ENCODE results near the gene MAGI2. TPM values are rescaled to one million over a fixed set of nuclear protein-coding genes. Genes with fewer than 3 reads are reported as not detected.

MAGI2 gene
- total RNA-seq, 2 experiments from 2014 or later, result 0.03 to 0.17 TPM

DNA sequence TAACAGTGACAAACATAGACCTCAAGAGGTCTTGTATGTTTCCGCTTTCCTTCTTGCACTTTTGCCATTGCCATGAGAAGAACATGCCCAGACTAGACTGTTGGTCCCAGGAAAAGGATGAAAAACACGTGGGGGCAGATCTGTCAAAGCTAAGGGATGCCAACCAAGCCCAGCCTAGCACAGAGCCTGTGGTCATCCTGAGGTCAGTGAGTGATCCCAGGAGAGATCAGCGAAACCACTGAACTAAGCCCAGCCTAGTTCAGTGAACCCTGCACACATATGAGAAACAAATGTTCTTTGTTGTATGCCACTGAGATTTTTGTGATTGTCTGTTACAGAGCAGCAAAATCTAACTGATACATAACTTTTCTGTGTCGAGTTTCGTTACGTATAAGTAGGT lies 718.8 kb downstream of the MAGI2 start:
- Histone ChIP-seq H3K36me3 (ENCODE audit: insufficient read depth, low read length) (no peaks in the 10 kb centered on the region), H3K4me2 (ENCODE audit: low read length) (no peak overlapping the region), H3K79me2 (ENCODE audit: insufficient read depth, low read depth, low read length) (no peaks in the 10 kb centered on the region), H3K9me3 (ENCODE audit: low read length) (no peaks in the 10 kb centered on the region), H3K27ac (ENCODE audit: low read depth, low read length, poor library complexity, severe bottlenecking) (no peak overlapping the region), H2AFZ (ENCODE audit: low read length) (no peak overlapping the region), H3K9me2 (ENCODE audit: insufficient read depth, low read length) (no peaks in the 10 kb centered on the region), H4K20me1 (ENCODE audit: insufficient read depth, low read length) (no peaks in the 10 kb centered on the region), H3K4me1 (ENCODE audit: insufficient read depth, low read length, poor library complexity, severe bottlenecking) (no peaks in the 10 kb centered on the region), H3K4me3 (ENCODE audit: low read depth, low read length, poor library complexity, severe bottlenecking) (no peak overlapping the region)
- ChIA-PET CTCF (ENCODE audit: unreplicated experiment) (no interaction called here), POLR2A (no interaction called here)
- TF ChIP-seq EZH2phosphoT487 (IDR thresholded peaks at IDR 0.05; ENCODE audit: borderline replicate concordance, low read depth, low read length), result no peak
- TF ChIP-seq, protein P1, sequence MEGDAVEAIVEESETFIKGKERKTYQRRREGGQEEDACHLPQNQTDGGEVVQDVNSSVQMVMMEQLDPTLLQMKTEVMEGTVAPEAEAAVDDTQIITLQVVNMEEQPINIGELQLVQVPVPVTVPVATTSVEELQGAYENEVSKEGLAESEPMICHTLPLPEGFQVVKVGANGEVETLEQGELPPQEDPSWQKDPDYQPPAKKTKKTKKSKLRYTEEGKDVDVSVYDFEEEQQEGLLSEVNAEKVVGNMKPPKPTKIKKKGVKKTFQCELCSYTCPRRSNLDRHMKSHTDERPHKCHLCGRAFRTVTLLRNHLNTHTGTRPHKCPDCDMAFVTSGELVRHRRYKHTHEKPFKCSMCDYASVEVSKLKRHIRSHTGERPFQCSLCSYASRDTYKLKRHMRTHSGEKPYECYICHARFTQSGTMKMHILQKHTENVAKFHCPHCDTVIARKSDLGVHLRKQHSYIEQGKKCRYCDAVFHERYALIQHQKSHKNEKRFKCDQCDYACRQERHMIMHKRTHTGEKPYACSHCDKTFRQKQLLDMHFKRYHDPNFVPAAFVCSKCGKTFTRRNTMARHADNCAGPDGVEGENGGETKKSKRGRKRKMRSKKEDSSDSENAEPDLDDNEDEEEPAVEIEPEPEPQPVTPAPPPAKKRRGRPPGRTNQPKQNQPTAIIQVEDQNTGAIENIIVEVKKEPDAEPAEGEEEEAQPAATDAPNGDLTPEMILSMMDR (conservative IDR thresholded peaks at IDR 0.05; ENCODE audit: low read length), result no peak
- BruUV-seq (replicated peaks), result no TSS peak
- DNase-seq (ENCODE audit: low spot score), result no peak
- intact Hi-C loops (cut with micrococcal nuclease; ENCODE audit: unreplicated experiment), result no loop called here

GRCh38 chr7:78720066-78720465 lies 733.4 kb downstream of the MAGI2 start:
- TF ChIP-seq, protein P1 (conservative IDR thresholded peaks at IDR 0.05; ENCODE audit: low read length), result no peak
- no peak for TF ChIP-seq EZH2phosphoT487 (IDR thresholded peaks at IDR 0.05; ENCODE audit: borderline replicate concordance, low read depth, low read length)
- no TSS peak for BruUV-seq (replicated peaks)
- Histone ChIP-seq H3K79me2 (ENCODE audit: insufficient read depth, low read depth, low read length) (no peaks in the 10 kb centered on the region), H3K36me3 (ENCODE audit: insufficient read depth, low read length) (no peaks in the 10 kb centered on the region), H3K27ac (ENCODE audit: low read depth, low read length, poor library complexity, severe bottlenecking) (no peak overlapping the region), H3K4me2 (ENCODE audit: low read length) (no peak overlapping the region), H3K4me1 (ENCODE audit: insufficient read depth, low read length, poor library complexity, severe bottlenecking) (no peaks in the 10 kb centered on the region), H3K4me3 (ENCODE audit: low read depth, low read length, poor library complexity, severe bottlenecking) (no peak overlapping the region), H2AFZ (ENCODE audit: low read length) (no peak overlapping the region), H3K9me2 (ENCODE audit: insufficient read depth, low read length) (no peaks in the 10 kb centered on the region), H3K9me3 (ENCODE audit: low read length) (no peaks in the 10 kb centered on the region), H4K20me1 (ENCODE audit: insufficient read depth, low read length) (no peaks in the 10 kb centered on the region)
- CTCF ChIA-PET (ENCODE audit: unreplicated experiment), result no interaction called here
- POLR2A ChIA-PET, result interaction anchor here (1.6 kb wide), 1 partner anchor 10 kb away, joined by 8 read pairs; no protein-coding TSS in a partner anchor
- intact Hi-C loops (cut with micrococcal nuclease; ENCODE audit: unreplicated experiment), result no loop called here
- no peak for DNase-seq (ENCODE audit: low spot score)

DNA sequence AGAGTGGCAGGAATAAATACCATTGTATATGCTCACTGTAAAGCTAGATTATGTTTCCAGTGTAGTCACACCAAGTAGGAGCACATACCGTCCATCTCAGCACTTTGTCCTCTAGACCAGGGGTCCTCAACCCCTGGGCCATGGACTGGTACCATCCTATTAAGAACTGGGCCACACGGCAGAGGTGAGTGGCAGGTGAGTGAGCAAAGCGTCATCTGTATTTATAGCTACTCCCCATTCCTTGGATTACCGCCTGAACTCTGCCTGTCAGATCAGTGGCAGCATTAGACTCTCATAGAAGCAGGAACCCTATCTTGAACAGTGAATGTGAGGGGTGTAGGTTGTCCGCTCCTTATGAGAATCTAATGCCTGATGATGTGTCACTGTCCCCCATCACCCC lies 735.3 kb downstream of the MAGI2 start:
- no peak for TF ChIP-seq EZH2phosphoT487 (IDR thresholded peaks at IDR 0.05; ENCODE audit: borderline replicate concordance, low read depth, low read length)
- TF ChIP-seq, protein P1 (conservative IDR thresholded peaks at IDR 0.05; ENCODE audit: low read length), result no peak
- Histone ChIP-seq H2AFZ (ENCODE audit: low read length) (no peak overlapping the region), H3K27ac (ENCODE audit: low read depth, low read length, poor library complexity, severe bottlenecking) (no peak overlapping the region), H3K9me2 (ENCODE audit: insufficient read depth, low read length) (no peaks in the 10 kb centered on the region), H3K4me2 (ENCODE audit: low read length) (no peak overlapping the region), H3K9me3 (ENCODE audit: low read length) (no peaks in the 10 kb centered on the region), H3K4me1 (ENCODE audit: insufficient read depth, low read length, poor library complexity, severe bottlenecking) (no peaks in the 10 kb centered on the region), H3K36me3 (ENCODE audit: insufficient read depth, low read length) (no peaks in the 10 kb centered on the region), H4K20me1 (ENCODE audit: insufficient read depth, low read length) (no peaks in the 10 kb centered on the region), H3K4me3 (ENCODE audit: low read depth, low read length, poor library complexity, severe bottlenecking) (no peak overlapping the region), H3K79me2 (ENCODE audit: insufficient read depth, low read depth, low read length) (no peaks in the 10 kb centered on the region)
- CTCF ChIA-PET (ENCODE audit: unreplicated experiment), result no interaction called here
- no TSS peak for BruUV-seq (replicated peaks)
- POLR2A ChIA-PET, result no interaction called here
- no peak for DNase-seq (ENCODE audit: low spot score)
- intact Hi-C loops (cut with micrococcal nuclease; ENCODE audit: unreplicated experiment), result no loop called here
